GM06990 (cell line): Measurements from ENCODE around the gene GCA.

ENCODE experiments used
- DNase-seq: peaks from one replicate; pipeline ENCODE4 v3.0.0-alpha.2; 2011; ENCODE audit not compliant: insufficient read length; ENCODE audit errors: extremely low read depth
- H3K27me3 ChIP-seq: replicated peaks from 2 replicates; pipeline ENCODE4 v1.6.0; 2011; ENCODE audit warnings: low read length; ENCODE audit not compliant: control insufficient read depth, insufficient read depth
- H3K36me3 ChIP-seq: 2 replicates; pipeline ENCODE4 v1.5.1; 2011; ENCODE audit warnings: low read length; ENCODE audit not compliant: control insufficient read depth, insufficient read depth
- H3K4me3 ChIP-seq: replicated peaks from 2 replicates; pipeline ENCODE4 v1.5.1; 2011; ENCODE audit warnings: low read depth, mild to moderate bottlenecking, control low read depth, low read length
- CTCF ChIP-seq: IDR thresholded peaks from 2 replicates; pipeline ENCODE4 v1.5.1; 2011; ENCODE audit warnings: low read length, control low read depth, mild to moderate bottlenecking, inconsistent platforms; ENCODE audit not compliant: insufficient read depth, poor library complexity, severe bottlenecking

Gene GCA

GRCh38 chr2:162343824-162344616 lies at the start of gene GCA:
TSS of gene GCA (plus strand) at chr2:162344132. CDS start at chr2:162344249, 117 bp downstream.
- no peaks in the 10 kb centered on the region for H3K27me3 ChIP-seq
- no peak for TF ChIP-seq CTCF
- peak within 1 kb of the TSS; percentile 86 for H3K4me3 ChIP-seq
- peak; percentile 98 for DNase-seq
- no peaks in the 10 kb centered on the region for H3K36me3 ChIP-seq

GRCh38 chr2:162295009-162295408 lies 48.9 kb upstream of the GCA start:
- no peak for TF ChIP-seq CTCF
- no peak for DNase-seq
- Histone ChIP-seq H3K36me3 (peaks cover 2% of the 10 kb centered on the region; the same call in 1 of the 2 replicates), H3K27me3 (no peaks in the 10 kb centered on the region), H3K4me3 (no peak overlapping the region)

GRCh38 chr2:162297925-162298552 lies 45.9 kb upstream of the GCA start:
- Histone ChIP-seq H3K4me3 (no peak overlapping the region), H3K27me3 (no peaks in the 10 kb centered on the region), H3K36me3 (peaks cover 2% of the 10 kb centered on the region; the same call in 1 of the 2 replicates)
- DNase-seq = peak; percentile 38
- peak; percentile 70 for TF ChIP-seq CTCF

GRCh38 chr2:162298669-162299335 lies 45.1 kb upstream of the GCA start:
- TF ChIP-seq CTCF = no peak
- Histone ChIP-seq H3K4me3 (no peak overlapping the region), H3K27me3 (no peaks in the 10 kb centered on the region), H3K36me3 (peaks cover 2% of the 10 kb centered on the region; the same call in 1 of the 2 replicates)
- no peak for DNase-seq

- TF ChIP-seq CTCF = no peak
- no peak for DNase-seq
- peaks cover 3% of the 10 kb centered on the region for H3K36me3 ChIP-seq
- no peak overlapping the region for H3K4me3 ChIP-seq
- H3K27me3 ChIP-seq = no peaks in the 10 kb centered on the region
These were observed 43.7 kb upstream of the GCA start for GRCh38 chr2:162300266-162300665.
